Gastroesophageal sphincter (tissue), 3 donors: ENCODE data around the gene LGMN.

Experiments
- EP300 ChIP-seq: sonication (generic); formaldehyde crosslinking; IDR thresholded peaks from one replicate; pipeline ENCODE4 v1.6.1; 2017; ENCODE audit warnings: antibody characterized with exemption, mild to moderate bottlenecking
- POLR2A ChIP-seq, 2 donors: fragments of 450-650 bp; IDR thresholded peaks; one replicate each; pipeline ENCODE4 v1.6.1; 2017; ENCODE audit warnings: antibody characterized with exemption in 2 of 2, mild to moderate bottlenecking in 2 of 2, moderate library complexity in 1 of 2
- POLR2AphosphoS5 ChIP-seq: sonication (generic); formaldehyde crosslinking; IDR thresholded peaks from one replicate; pipeline ENCODE4 v1.6.1; 2017; ENCODE audit warnings: antibody characterized with exemption
- TF ChIP-seq, protein P1 (sequence below), 4 experiments: fragments of 200-600 bp in 2 of 4; fragments of 450-650 bp in 2 of 4; sonication (generic) in 1 of 4; IDR thresholded peaks; one replicate each; pipeline ENCODE4 v1.5.1; 2017 to 2019; ENCODE audit warnings: antibody characterized with exemption in 4 of 4, mild to moderate bottlenecking in 2 of 4, moderate library complexity in 2 of 4

DNA sequence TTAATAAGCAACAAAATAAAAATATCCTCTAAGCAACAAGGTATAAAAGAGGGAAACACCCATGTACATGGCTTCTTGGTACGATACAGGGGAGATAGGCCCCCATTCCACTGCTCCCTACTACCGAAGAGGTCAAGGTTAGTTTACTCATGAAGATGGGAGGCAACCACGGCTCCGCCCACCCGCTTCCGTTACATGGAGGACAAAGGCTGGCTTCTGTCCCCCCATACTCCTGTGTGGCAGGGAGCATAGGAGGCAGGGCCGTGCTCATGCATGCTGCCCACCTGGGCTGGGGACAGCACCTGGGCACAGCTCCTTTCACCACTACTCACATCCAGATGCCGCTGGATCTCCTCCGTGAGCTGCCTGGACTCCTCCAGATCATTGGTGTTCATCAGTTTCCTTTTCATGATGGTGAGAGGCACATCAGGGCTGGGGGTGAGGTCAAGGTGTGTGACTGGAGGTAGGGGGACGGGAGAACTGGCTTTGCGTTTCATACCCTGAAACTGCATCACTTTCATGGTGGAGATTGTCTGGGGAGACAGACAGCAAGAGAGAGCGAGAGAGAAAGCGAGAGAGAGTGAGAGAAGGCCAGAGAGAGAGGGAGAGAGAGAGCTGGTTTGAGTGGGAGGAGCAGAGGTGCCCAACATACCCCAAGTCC, 39.0 kb downstream of the LGMN start:
- TF ChIP-seq, protein P1, sequence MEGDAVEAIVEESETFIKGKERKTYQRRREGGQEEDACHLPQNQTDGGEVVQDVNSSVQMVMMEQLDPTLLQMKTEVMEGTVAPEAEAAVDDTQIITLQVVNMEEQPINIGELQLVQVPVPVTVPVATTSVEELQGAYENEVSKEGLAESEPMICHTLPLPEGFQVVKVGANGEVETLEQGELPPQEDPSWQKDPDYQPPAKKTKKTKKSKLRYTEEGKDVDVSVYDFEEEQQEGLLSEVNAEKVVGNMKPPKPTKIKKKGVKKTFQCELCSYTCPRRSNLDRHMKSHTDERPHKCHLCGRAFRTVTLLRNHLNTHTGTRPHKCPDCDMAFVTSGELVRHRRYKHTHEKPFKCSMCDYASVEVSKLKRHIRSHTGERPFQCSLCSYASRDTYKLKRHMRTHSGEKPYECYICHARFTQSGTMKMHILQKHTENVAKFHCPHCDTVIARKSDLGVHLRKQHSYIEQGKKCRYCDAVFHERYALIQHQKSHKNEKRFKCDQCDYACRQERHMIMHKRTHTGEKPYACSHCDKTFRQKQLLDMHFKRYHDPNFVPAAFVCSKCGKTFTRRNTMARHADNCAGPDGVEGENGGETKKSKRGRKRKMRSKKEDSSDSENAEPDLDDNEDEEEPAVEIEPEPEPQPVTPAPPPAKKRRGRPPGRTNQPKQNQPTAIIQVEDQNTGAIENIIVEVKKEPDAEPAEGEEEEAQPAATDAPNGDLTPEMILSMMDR (IDR thresholded peaks at IDR 0.05): no peak
- TF ChIP-seq POLR2AphosphoS5: no peak
- no peak for TF ChIP-seq POLR2A (IDR thresholded peaks at IDR 0.05)
- TF ChIP-seq EP300: no peak
